ENCODE measurements around the gene TET1. TPM values are rescaled to one million over a fixed set of nuclear protein-coding genes. Genes with fewer than 3 reads are reported as not detected.

The TET1 gene
- total and polyA plus RNA-seq, 2 of the 13 experiments (the other 11 are each of a cell fraction or from before 2014, with no cell fraction given), result 6.9 to 7.3 TPM

DNA sequence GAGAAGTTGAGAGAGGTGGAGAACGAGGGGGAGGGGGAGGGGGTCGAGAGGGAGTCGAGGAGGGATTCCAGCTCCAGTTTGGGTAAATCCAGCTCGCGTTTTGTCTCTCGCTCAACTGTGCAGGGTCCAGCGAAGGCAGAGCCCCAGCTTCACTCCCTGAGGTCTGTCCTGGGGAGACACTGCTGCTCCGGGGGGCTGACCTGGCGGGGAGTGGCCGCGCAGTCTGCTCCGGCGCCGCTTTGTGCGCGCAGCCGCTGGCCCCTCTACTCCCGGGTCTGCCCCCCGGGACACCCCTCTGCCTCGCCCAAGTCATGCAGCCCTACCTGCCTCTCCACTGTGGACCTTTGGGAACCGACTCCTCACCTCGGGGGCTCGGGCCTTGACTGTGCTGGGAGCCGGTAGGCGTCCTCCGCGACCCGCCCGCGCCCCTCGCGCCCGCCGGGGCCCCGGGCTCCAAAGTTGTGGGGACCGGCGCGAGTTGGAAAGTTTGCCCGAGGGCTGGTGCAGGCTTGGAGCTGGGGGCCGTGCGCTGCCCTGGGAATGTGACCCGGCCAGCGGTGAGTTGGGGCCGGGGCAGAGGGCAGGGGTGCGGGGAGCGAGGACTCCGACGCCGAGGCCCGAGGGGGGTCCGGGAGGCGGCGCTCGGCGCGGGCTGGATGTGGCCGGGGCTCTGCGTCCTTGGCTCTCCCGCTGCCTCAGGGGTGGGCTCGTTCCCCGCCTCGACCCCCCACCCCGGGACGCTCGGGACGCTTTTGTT lies at the start of gene TET1 (continued):
- TF ChIP-seq, protein P1, sequence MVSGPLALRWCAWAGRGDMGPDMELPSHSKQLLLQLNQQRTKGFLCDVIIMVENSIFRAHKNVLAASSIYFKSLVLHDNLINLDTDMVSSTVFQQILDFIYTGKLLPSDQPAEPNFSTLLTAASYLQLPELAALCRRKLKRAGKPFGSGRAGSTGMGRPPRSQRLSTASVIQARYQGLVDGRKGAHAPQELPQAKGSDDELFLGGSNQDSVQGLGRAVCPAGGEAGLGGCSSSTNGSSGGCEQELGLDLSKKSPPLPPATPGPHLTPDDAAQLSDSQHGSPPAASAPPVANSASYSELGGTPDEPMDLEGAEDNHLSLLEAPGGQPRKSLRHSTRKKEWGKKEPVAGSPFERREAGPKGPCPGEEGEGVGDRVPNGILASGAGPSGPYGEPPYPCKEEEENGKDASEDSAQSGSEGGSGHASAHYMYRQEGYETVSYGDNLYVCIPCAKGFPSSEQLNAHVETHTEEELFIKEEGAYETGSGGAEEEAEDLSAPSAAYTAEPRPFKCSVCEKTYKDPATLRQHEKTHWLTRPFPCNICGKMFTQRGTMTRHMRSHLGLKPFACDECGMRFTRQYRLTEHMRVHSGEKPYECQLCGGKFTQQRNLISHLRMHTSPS (CRISPR knock-in tag; IDR thresholded peaks at IDR 0.05; ENCODE audit: low read depth), result no peak
- TF ChIP-seq ZC3H13 (CRISPR knock-in tag; IDR thresholded peaks at IDR 0.05), result no peak; the same call in 1 of the 2 replicates
- 0 out of 2 replicates have a peak, but pooled peaks have one; percentile 58 for TF ChIP-seq ZNF839 (CRISPR knock-in tag; IDR thresholded peaks at IDR 0.05; ENCODE audit: borderline replicate concordance)
- no peak; the same call in 1 of the 2 replicates for TF ChIP-seq SAFB2 (CRISPR knock-in tag; IDR thresholded peaks at IDR 0.05; ENCODE audit: borderline replicate concordance, low read depth)
- TF ChIP-seq, protein P2, sequence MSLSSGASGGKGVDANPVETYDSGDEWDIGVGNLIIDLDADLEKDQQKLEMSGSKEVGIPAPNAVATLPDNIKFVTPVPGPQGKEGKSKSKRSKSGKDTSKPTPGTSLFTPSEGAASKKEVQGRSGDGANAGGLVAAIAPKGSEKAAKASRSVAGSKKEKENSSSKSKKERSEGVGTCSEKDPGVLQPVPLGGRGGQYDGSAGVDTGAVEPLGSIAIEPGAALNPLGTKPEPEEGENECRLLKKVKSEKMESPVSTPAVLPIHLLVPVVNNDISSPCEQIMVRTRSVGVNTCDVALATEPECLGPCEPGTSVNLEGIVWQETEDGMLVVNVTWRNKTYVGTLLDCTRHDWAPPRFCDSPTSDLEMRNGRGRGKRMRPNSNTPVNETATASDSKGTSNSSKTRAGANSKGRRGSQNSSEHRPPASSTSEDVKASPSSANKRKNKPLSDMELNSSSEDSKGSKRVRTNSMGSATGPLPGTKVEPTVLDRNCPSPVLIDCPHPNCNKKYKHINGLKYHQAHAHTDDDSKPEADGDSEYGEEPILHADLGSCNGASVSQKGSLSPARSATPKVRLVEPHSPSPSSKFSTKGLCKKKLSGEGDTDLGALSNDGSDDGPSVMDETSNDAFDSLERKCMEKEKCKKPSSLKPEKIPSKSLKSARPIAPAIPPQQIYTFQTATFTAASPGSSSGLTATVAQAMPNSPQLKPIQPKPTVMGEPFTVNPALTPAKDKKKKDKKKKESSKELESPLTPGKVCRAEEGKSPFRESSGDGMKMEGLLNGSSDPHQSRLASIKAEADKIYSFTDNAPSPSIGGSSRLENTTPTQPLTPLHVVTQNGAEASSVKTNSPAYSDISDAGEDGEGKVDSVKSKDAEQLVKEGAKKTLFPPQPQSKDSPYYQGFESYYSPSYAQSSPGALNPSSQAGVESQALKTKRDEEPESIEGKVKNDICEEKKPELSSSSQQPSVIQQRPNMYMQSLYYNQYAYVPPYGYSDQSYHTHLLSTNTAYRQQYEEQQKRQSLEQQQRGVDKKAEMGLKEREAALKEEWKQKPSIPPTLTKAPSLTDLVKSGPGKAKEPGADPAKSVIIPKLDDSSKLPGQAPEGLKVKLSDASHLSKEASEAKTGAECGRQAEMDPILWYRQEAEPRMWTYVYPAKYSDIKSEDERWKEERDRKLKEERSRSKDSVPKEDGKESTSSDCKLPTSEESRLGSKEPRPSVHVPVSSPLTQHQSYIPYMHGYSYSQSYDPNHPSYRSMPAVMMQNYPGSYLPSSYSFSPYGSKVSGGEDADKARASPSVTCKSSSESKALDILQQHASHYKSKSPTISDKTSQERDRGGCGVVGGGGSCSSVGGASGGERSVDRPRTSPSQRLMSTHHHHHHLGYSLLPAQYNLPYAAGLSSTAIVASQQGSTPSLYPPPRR (CRISPR knock-in tag; IDR thresholded peaks at IDR 0.05; ENCODE audit: borderline replicate concordance), result peak; percentile 47; the same call in 1 of the 2 replicates
- TF ChIP-seq IRX3 (CRISPR knock-in tag; IDR thresholded peaks at IDR 0.05; ENCODE audit: borderline replicate concordance, low read depth), result no peak
- TF ChIP-seq, protein P3, sequence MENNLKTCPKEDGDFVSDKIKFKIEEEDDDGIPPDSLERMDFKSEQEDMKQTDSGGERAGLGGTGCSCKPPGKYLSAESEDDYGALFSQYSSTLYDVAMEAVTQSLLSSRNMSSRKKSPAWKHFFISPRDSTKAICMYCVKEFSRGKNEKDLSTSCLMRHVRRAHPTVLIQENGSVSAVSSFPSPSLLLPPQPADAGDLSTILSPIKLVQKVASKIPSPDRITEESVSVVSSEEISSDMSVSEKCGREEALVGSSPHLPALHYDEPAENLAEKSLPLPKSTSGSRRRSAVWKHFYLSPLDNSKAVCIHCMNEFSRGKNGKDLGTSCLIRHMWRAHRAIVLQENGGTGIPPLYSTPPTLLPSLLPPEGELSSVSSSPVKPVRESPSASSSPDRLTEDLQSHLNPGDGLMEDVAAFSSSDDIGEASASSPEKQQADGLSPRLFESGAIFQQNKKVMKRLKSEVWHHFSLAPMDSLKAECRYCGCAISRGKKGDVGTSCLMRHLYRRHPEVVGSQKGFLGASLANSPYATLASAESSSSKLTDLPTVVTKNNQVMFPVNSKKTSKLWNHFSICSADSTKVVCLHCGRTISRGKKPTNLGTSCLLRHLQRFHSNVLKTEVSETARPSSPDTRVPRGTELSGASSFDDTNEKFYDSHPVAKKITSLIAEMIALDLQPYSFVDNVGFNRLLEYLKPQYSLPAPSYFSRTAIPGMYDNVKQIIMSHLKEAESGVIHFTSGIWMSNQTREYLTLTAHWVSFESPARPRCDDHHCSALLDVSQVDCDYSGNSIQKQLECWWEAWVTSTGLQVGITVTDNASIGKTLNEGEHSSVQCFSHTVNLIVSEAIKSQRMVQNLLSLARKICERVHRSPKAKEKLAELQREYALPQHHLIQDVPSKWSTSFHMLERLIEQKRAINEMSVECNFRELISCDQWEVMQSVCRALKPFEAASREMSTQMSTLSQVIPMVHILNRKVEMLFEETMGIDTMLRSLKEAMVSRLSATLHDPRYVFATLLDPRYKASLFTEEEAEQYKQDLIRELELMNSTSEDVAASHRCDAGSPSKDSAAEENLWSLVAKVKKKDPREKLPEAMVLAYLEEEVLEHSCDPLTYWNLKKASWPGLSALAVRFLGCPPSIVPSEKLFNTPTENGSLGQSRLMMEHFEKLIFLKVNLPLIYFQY (CRISPR knock-in tag; IDR thresholded peaks at IDR 0.05; ENCODE audit: borderline replicate concordance), result peak; percentile 36; the same call in 1 of the 2 replicates
- TF ChIP-seq, protein P4, sequence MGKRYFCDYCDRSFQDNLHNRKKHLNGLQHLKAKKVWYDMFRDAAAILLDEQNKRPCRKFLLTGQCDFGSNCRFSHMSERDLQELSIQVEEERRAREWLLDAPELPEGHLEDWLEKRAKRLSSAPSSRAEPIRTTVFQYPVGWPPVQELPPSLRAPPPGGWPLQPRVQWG (CRISPR knock-in tag; IDR thresholded peaks at IDR 0.05; ENCODE audit: borderline replicate concordance, low read depth), result no peak
- TF ChIP-seq MIXL1 (CRISPR knock-in tag; IDR thresholded peaks at IDR 0.05), result peak; percentile 17; the same call in 1 of the 2 replicates
- peak; percentile 38; the same call in 1 of the 2 replicates for TF ChIP-seq ZNF121 (CRISPR knock-in tag; IDR thresholded peaks at IDR 0.05)
- TF ChIP-seq REL (CRISPR knock-in tag; conservative IDR thresholded peaks at IDR 0.05), result no peak
- TF ChIP-seq, protein P5, sequence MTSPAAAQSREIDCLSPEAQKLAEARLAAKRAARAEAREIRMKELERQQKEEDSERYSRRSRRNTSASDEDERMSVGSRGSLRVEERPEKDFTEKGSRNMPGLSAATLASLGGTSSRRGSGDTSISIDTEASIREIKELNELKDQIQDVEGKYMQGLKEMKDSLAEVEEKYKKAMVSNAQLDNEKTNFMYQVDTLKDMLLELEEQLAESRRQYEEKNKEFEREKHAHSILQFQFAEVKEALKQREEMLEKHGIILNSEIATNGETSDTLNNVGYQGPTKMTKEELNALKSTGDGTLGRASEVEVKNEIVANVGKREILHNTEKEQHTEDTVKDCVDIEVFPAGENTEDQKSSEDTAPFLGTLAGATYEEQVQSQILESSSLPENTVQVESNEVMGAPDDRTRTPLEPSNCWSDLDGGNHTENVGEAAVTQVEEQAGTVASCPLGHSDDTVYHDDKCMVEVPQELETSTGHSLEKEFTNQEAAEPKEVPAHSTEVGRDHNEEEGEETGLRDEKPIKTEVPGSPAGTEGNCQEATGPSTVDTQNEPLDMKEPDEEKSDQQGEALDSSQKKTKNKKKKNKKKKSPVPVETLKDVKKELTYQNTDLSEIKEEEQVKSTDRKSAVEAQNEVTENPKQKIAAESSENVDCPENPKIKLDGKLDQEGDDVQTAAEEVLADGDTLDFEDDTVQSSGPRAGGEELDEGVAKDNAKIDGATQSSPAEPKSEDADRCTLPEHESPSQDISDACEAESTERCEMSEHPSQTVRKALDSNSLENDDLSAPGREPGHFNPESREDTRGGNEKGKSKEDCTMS (CRISPR knock-in tag; conservative IDR thresholded peaks at IDR 0.05), result no peak
- TF ChIP-seq NR2F1 (CRISPR knock-in tag; IDR thresholded peaks at IDR 0.05), result no peak; a peak in 1 of 4 replicates

Measured in HepG2 (cell line).